ENCODE results near the gene CHRFAM7A.
"Not testable (repeated sequence)": the region's sequence is repeated elsewhere in the genome, so short reads cannot be mapped to it uniquely, and the experiment has no call there.

DNA sequence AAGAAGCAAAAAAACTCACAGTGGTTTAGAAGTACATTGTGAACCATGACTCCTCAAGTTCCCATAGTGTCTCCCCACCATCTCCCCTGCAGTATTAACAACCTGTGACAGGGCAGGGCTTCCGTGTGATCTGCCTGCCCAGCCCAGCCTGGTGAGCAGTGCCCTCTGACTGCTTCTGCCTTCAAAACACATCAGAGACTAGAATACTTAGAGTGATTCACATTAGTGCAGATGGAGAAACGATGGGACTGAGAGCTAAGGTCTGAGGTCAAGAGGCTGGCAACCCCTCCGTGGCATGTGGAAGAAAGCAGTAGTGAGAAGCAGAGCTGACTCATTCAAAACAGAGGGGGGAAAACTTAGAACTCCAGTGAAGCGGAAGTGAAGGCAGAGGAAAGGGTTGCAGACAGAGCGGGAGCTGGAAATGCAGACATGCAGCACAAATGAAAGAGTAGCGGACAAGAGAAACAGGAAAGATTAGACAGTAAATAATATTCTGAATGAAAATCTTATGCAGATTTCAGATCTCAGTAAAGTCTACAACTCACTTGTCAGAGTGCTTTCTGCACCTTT lies 6.9 kb downstream of the CHRFAM7A start:
- TF ChIP-seq POLR2A (IDR thresholded peaks at IDR 0.05; ENCODE audit: low read length); GATA1 (IDR thresholded peaks at IDR 0.05; ENCODE audit: low read depth, low read length): not testable (repeated sequence)
